NAMALWA (cell line): ENCODE measurements around the gene TMEM43.

Experiments
- DNase-seq: peaks from one replicate; pipeline ENCODE4 v3.0.0-alpha.2; 2015; ENCODE audit warnings: low spot score

Gene TMEM43

DNA sequence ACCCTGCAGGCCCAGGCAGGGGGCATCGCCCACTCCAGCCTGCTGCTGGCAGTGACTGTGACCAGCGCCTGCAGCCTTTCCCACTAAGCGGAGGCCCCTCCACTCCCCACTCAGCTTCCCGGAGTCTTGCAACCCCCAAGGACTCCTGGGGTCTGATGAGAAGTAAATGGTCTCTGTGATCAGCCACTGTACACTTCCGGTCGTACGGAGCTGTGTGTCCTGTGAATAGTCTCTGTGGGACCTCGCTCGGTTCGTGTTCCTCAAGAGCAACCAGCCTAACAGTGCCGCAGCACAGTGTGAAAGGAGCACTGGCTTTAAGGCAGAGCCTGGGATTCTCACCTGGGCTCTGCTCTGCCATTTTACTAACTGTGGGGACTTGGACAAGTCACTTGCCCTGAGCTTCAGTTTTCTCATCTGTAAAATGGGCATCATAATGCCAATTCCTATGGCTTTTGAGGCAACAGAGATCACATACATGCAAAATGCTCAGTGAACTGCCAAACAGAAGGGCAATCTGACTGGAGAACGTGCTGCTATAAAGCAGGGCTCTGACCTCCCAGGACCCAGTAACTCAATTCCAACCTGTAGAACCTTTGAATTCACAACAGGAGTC, 26.7 kb downstream of the TMEM43 start:
- DNase-seq, result no peak

DNA sequence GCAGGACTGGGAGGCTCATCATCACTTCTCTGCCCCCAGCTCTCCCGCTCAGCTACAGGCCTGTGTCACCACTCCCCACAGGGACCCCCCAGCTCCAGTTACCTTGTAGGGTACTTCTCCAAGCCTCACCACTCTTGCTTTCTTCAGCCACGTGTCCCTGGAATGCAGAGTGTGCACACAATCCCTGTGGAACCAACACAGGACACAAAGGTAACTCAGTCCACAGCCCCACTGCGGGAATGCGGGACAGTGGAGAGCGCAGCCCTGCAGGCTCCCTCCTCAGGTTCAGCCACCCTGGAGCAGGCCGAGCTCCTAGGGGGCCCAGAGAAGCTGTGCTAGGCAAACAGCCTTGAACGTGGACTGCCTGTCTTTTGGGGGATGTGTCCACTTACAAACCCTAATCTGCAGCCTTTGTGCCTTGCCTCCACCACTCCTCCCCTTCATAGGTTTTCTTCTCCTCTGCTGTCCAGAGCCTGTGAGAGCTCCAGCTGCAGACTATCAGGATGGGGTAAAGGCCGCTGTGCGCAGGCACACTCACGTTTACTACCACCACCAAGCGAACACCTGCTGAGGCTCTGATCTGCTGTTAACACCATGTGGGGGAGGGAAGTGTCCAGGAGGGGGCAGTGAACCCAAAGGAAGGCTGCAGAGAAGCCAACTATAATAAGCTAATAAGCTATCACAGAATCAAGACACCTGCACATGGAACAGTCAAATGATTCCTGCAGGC, 27.5 kb downstream of the TMEM43 start:
- DNase-seq, result peak; percentile 53

DNA sequence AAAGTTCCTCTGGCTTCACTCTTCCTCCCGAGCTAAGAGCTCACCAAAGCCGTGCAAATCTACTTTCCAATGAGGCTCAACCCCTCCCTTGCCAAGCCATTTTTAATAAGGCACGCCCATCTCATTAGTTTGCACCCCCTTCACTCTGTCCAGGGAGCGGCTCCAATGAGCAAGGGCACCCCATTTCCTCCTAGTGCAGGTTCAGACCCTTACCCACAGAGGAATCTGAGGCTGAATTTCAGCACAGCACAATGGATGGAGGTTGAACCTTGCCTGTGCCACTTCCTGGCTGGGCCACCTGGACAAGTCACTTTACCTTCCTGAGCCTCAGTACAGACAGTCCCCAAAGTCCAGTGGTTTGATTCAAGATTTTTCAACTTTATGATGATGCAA, 28.1 kb downstream of the TMEM43 start:
- DNase-seq, result no peak

DNA sequence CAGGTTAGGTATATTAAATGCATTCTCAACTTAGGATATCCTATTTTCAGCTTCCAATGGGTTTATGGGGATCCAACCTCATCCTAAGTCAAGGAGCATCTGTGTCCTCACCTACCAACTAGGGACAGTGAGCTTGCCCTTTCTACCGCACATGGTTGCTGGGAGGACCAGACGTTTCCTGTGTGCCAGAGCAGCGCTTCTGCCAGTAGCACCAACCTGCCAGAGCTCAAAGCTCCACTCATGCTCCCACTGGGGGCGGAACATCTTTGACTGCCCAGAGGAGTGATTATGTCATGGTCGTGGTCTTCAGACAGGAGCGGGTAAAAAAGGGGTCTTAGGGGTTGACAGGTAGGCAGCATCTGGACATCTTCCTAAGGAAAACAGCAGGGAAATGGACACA, 28.8 kb downstream of the TMEM43 start:
- DNase-seq, result no peak

DNA sequence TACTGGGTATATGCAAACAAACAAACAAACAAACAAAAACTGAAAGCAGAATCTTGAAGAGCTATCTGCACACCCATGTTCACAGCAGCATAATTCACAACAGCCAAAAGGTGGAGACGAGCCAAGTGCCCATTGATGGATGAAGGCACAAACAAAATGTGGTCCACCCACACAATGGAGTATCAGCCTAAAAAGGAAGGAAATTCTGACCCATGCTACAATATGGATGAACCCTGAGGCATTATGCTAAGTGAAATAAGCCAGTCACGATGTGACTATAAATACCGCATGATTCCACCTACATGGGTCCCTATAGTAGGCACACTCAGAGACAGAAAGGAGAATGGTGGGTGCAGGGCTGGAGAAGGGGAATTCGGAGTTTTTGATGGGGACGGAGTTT, 29.4 kb downstream of the TMEM43 start:
- no peak for DNase-seq

DNA sequence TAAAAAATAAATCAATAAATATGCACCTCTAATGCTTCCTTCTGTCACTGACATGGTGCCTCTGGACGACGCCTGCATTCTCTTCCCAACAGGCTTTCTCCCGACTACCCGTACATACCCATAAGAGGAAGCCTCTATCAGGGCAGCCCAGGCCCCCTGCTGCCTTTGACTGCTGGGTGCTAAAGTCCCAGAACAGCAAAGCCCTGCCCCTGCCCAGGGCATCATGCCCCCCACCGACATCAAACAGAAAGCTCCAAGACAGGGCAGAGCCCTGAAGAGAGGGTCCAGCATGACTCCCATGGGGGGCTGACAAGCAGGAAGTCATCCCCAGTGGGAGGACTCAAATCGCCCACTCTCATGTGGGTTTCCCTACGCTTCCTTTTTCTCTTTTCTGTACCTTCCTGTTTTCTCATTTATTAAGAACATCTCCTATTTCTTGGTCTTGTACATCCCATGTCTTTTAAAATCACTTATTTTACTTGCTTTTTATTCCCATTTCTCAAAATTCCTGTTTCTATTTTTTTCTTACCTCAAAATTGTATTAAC, 30.1 kb downstream of the TMEM43 start:
- DNase-seq, result no peak

DNA sequence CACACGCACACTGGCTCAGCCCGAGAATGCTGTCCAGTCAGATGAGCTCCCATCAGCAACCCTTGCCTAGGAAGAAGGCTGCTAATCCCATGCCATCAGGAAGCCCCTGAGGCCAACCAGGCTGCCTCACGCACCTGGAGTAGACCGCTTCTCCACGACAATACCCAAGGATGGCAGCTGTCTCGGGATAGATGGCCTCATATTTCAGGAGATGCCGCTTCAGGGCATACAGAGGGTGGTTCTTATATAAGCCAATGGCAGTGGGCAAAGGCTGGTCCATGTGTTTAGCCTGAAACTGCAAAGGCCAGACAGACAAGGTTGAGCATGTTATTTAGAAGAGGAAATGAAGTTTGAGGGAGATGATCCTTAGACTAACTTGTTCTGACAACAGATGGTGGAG, 31.3 kb downstream of the TMEM43 start:
- DNase-seq, result no peak

DNA sequence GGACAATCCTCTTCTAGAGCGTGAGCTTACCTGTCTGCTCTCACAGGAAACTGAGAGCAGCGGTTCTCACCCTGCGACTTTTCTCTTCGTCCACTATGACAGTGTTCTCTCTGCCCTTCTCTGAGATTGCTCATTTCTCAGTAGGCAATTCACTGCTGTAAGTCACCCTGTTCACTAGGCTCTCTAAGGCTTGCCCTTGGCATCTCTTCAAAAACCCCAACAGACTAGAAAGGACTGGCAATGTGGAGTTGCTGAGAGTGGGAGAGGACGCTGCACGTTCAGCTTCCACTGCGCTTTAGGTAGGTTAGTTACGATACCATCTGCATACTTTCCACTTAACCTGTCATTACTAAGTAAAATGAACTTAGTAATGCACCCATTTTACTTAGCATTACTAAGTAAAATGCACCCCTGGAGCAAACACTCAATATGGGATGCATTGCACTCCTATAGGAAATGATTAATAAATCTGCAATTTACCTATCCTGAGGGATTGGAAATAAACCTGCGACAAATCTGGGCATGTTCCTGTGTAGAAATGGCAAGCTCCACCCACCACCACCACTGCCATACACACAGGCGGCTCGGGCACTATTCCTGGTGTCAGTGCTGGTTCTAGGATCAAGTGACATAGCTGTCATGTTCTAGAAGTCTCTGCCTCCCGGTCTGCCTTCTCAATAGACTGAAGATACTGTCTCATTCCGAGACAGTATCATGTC, 32.1 kb downstream of the TMEM43 start:
- no peak for DNase-seq

DNA sequence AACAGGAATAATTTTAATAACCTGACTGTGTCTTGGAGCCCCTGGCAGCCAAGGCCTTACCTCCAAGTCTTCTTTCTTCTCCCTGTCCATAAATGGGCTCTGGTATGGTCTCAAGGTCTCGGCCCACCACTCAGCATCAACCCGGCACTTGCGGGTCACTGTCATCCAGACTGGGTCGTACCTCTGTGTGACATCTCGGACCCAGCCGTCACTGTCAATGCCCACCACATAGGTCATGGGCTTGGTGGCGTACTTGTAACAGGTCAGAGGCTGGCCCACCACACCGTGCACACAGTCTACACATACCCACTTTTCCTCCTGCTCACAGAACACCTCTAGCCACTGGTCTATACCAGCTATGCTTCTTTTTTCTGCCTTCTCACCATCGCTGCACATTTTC, 33.1 kb downstream of the TMEM43 start:
- DNase-seq, result no peak

DNA sequence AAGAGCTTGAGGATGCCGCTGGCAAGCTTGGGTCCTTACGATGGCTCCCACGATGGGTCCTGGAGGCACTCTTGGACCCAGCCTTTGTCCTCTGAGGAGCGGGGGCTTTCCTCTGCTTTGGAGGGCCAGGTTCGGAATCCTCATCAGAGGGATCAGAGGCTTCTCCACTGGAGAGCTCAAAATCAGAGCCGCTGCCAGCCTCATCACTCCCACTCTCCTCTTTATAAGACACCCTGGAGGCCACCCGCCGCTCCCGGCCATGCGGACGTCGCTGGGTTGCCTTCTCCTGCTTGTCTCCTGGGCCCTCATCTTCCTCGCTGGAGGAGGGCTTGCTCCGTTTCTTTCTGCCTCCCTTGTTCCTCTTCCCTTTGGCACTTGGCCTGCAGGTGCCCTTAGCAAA, 33.5 kb downstream of the TMEM43 start:
- DNase-seq, result no peak

DNA sequence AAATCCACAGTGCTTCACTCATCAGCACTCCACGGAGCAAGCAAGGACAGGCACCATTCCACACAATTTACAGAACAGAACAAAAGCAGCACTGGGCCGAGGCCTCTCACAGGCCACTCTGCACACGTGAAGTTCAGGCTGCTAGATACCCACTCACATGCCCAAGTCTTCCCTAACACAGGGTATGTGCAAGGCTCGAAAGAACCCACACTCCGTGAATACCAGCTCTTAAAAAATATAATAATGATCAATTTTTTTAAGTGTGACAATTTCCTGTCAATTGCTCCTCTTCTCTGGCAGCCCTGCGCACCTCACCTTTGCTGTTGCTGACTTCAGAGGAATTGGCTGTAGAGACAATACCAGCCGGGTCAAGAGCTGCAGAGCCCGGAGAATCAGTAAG, 34.6 kb downstream of the TMEM43 start:
- DNase-seq, result no peak

DNA sequence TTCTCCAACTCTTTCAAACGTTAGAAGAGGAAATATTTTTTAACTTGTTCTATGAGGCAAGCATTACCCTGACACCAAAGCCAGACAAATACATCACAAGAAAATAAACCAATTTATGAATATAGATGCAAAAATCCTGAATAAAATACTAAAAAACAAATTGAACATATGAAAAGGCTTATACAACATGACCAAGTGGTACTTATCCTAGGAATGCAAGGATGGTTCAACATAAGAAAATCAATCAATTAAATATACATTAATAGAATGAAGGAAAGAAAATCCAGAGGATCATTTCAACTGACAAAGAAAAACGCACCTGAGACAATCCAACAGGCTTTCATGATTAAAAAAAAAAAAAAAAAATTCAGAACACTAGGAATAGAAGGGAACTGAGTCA, 36.4 kb downstream of the TMEM43 start:
- DNase-seq, result no peak

DNA sequence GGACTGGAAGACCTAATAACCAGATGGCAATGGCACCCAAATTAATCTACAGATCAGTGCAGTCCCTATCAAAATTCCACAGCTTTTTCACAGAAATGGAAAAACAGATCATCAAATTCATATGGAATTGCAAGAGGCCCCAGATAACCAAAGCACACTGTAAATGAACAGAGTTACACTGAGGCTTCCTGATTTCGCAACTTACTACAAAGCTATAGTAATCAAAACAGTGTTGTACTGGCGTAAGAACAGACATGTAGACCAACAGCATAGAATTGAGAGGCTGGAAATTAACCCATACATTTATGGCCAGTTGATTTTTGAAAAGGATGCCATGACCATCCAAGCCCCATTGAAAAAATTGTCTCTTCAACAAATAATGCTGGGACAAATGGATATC, 37.3 kb downstream of the TMEM43 start:
- no peak for DNase-seq

DNA sequence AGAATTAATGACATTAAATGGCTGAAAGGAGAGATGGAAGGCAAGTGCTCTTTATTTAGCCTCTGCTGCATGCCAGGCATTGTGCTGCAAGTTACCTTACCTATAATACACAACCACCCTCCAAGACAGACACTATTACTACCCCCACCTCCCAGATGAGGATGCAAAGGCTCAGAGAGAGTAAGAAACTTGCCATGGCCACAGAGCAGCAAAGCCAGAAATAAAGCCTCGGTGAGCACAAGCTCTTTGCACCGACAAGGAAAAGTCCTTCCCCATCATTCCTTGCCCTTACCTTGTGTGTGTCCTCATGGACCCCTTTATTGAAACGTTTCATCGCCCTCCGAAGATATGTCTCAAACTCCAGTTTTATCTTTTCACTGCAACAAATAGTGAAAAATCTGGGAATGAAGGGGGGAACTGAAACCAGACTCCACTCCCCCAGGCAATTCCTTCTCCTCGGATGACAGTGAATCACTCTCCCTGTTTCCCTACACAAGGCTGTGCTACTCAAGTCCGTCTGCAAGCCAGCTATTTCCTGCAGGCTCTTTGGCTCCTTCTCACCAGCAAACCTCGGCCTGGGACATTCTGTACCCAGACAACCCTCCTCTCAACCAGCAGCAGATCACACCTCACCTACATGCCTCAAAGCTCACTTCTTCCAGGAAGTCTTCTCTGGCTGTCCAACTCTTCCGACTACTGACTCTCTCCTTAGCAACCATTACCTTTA, 42.2 kb downstream of the TMEM43 start:
- no peak for DNase-seq

DNA sequence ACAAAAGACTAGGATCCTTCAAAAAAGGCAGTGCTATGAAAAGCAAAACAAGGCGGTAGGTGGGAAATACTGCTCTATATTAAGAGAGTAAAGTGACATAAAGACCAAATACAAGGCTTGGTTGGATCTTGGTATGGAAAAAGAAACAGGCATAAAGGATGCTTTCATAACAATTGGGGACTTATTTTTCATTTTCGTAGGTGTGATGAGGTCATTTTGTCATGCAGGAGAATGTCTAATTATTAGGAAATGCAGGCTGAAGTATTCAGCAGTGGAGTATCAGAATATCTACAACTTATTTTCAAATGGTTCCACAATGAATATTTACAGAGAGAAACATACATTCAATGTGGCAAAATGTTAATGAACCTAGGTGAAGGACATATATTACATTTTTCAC, 44.6 kb downstream of the TMEM43 start:
- no peak for DNase-seq

DNA sequence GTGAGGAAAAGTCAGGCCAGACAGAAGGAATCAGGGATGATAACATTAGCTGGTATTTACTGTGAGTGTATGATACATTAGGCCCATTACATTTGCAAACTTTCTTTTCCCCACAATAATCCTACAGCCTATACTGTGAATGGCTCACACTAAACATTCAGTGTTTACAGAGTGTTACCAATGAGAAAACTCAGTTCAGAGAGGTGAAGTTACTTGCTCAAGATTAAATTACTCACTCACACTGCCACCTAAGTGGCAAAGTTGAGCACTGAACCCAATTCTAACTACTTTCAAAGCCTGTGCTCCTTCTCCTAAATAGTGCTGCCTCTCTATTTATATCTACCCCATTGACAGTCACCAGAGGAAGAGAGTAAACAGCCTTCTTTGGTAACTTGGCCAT, 45.0 kb downstream of the TMEM43 start:
- DNase-seq, result no peak

DNA sequence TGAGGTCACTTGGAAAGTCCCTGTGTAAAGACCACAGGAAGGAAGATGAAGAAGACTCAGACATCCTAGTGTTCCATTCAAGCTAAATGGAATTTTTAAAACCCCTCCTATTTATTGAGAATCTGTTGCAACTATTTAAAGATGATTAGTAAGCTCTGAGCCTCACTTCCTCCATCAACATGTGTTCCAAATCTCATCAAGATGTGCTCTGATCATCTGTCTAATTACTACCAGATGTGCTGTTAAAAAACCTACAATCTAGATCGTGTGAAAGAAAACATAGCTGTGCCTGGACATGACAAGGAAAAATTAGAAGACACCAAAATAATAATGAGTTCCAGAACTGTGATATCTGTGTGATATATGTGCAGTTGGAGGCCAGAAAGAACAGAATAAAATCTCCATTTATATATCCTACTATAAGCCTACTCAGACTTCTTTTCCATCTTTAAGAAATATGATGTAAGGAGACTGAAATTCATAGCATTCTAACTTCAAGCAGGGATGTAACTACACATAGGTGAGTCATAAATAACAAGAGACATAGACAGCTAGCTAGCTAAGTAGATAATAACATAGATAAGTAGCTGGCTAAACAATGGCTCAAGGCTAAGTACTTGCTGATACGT, 45.8 kb downstream of the TMEM43 start:
- no peak for DNase-seq

DNA sequence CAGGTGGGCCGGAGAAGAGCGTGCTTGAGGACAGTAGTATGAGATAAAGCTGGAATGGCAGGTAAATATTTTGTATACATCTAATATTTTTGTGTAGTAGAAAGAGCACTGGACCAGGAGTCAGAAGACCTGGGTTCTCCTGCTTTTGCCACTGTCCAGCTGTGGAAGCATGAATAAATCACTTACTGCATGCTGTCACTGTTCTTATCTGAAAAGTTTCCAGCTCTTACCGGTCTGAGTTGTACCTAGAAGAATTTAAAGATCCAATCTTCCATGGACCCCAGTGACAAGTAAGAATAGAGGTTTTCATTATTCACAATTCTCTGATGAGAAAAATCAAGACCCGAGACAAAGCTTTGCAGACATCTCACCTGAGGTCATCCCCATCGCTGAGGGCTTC, 47.6 kb downstream of the TMEM43 start:
- no peak for DNase-seq

DNA sequence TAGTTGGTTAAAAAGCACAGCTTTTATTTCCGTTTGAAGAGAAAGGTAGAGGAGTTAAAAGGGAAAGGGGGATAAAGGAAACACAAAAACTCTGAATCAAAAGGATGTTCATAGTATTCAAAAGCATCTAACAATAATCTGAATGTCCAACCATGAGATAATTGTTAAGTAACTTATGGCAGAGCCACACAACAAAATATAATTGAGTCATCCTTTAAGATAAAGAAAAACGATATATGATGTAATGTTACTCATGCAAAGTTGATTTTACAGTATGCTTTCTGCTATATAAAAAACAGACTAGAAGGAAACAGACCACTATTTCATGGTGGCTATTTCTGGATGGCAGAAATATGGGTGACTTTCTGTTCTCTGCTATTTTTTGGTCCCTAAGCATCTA, 49.6 kb downstream of the TMEM43 start:
- DNase-seq, result no peak

DNA sequence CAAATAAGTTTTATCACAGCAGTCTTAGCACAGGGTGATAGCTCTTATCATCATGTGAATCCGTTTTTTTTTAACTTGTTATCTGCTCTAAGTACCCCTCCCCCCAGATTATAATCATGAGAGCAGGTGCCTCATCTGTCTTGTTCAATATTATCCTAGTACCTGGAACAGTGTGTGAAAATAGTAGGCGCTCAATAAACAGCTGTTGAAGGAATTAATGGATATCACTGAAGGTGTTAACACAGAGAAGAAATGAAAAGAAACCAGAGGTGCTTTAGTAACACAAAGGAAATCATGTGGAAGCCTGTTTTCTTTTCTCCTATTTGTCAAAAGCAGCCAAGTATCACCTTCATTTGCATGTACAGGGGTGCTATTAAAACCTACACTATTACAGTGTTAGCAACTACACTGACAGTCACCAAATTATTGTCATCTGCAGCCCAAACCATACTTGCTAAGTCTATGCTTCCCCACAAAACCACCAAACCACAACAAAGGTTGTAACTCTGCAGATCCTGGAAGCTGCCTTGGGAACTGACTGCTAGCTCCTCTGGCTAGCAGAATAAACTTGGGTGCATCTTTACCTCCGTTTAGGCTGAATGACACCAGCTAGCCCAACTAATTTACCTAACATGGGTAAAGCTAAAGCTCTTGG, 50.7 kb downstream of the TMEM43 start:
- DNase-seq, result peak; percentile 55

DNA sequence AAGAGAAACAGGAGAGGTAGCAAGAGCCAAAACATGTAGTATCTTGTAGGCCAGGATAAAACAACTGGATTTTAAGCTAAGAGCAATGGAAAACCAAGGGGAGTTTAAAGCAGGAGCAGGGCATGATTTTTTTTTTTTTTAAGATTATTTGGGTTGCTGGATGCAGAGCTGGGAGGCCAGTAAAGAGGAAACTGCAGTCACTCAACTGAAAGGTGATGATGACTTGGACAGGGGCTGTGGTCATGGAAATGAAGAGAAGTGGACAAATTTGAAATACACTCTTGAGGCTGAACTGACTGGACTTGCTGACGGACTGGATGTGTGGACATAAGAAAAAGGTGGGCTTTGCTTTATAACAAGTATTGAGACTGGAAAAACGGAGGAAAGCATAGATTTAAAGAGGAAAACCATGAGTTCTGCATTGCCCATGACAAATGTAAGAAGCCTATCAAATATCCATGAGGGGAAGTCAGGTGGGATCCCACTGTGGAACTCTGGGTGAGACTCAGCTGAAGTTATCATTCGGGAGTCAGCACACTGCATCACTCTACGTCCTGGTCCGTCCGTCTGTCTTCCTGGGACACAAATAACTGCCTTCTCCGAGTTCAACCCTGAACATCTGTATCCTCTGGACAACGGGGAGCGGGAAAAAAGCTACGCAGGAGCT, 52.9 kb downstream of the TMEM43 start:
- peak; percentile 31 for DNase-seq
